ENCODE results near the gene PAK6. TPM values are rescaled to one million over a fixed set of nuclear protein-coding genes. Genes with fewer than 3 reads are reported as not detected.
A peak's percentile ranks its signal among the peaks of the same experiment; 100 is the strongest.

PAK6 gene
- total and polyA plus RNA-seq, 9 of the 15 experiments (the other 6 are each of a cell fraction or from before 2014, with no cell fraction given) = 0.03 to 0.74 (median 0.16) TPM; not detected in 2

GRCh38 chr15:40266828-40267304 lies 28.0 kb downstream of the PAK6 start (continued):
- no peak for TF ChIP-seq ETS2 (tag; IDR thresholded peaks at IDR 0.05; ENCODE audit: borderline replicate concordance, poor library complexity, severe bottlenecking)
- TF ChIP-seq CHCHD3 (CRISPR knock-in tag; IDR thresholded peaks at IDR 0.05) = no peak
- no peak for TF ChIP-seq ZNF583 (CRISPR knock-in tag; IDR thresholded peaks at IDR 0.05)
- TF ChIP-seq CBFA2T3 (IDR thresholded peaks at IDR 0.05) = peak; percentile 65
- peak; percentile 94 for TF ChIP-seq SMARCA4 (IDR thresholded peaks at IDR 0.05)
- TF ChIP-seq ATF1 (CRISPR knock-in tag; IDR thresholded peaks at IDR 0.05) = no peak
- peak; percentile 24; the same call in 1 of the 2 replicates for TF ChIP-seq ATF1 (tag; IDR thresholded peaks at IDR 0.05)
- TF ChIP-seq ZNF668 (CRISPR knock-in tag; IDR thresholded peaks at IDR 0.05) = no peak
- peak in 1 of 2 experiments; percentile 47; a peak in 1 of 4 replicates for TF ChIP-seq TRIM24 (IDR thresholded peaks at IDR 0.05)
- peak; percentile 60; the same call in 1 of the 2 replicates for TF ChIP-seq ETV5 (CRISPR knock-in tag; IDR thresholded peaks at IDR 0.05; ENCODE audit: low read depth)
- peak; percentile 88 for TF ChIP-seq HDAC2 (IDR thresholded peaks at IDR 0.05)
- TF ChIP-seq ZBTB40 (IDR thresholded peaks at IDR 0.05) = no peak
- TF ChIP-seq ZBTB40 (CRISPR knock-in tag; IDR thresholded peaks at IDR 0.05) = no peak
- TF ChIP-seq ZNF146 (CRISPR knock-in tag; IDR thresholded peaks at IDR 0.05; ENCODE audit: unreplicated experiment) = no peak
- TF ChIP-seq YY1 (IDR thresholded peaks at IDR 0.05; ENCODE audit: borderline replicate concordance in 1 of 3, control insufficient read depth in 1 of 3, extremely low read depth in 1 of 3, insufficient read depth in 3 of 3, insufficient read length in 1 of 3, insufficient replicate concordance in 2 of 3, low read depth in 1 of 3, low read length in 2 of 3) = no peak
- no peak for TF ChIP-seq PCBP1 (IDR thresholded peaks at IDR 0.05; ENCODE audit: low read depth, low read length, poor library complexity, severe bottlenecking)
- TF ChIP-seq ATF4 (CRISPR knock-in tag; IDR thresholded peaks at IDR 0.05) = no peak
- TF ChIP-seq HSF4 (CRISPR knock-in tag; IDR thresholded peaks at IDR 0.05; ENCODE audit: borderline replicate concordance) = no peak

Data from K562 (cell line).